Activated CD4-positive, CD25-positive, alpha-beta regulatory T cell treated with anti-CD3 and anti-CD28 coated beads, Interleukin-2, amount 50 U/mL, for 24 hours (primary cell): Measurements from ENCODE around the gene TLE1.
"Not testable (repeated sequence)": the region's sequence is repeated elsewhere in the genome, so short reads cannot be mapped to it uniquely, and the experiment has no call there.

Experiments
- ATAC-seq, 2 donors: fragments of 150-1000 bp; cut with Tn5 transposase; one replicate each; pipeline ENCODE4 v1.10.0; 2021; ENCODE audit warnings: mild to moderate bottlenecking in 1 of 2, moderate library complexity in 1 of 2

TLE1 gene

GRCh38 chr9:81621785-81622259 is 67.5 kb downstream of the TLE1 start:
- ATAC-seq = no peak

DNA sequence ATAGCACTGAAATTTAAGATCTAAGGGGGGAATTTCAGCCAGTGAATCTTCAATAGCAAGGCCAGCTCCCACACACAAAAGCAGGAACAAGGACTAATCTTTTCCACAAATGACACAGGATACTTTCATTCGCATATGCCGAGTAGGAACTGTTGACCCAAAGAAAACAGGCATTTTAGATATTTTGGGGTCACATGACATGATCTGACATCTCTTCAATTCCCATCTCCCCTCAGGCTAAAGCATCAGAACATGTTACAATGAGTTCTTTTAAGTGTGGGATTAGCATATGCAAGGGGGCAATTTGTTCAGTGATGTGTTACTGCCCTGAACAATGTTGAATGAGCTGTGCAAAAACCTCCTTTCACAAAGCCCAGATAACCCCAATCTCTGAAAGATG is 68.2 kb downstream of the TLE1 start:
- no peak for ATAC-seq

GRCh38 chr9:81620002-81620390 is 69.4 kb downstream of the TLE1 start:
- no peak for ATAC-seq

- ATAC-seq = no peak
These were observed 69.9 kb downstream of the TLE1 start for GRCh38 chr9:81619353-81620001.

DNA sequence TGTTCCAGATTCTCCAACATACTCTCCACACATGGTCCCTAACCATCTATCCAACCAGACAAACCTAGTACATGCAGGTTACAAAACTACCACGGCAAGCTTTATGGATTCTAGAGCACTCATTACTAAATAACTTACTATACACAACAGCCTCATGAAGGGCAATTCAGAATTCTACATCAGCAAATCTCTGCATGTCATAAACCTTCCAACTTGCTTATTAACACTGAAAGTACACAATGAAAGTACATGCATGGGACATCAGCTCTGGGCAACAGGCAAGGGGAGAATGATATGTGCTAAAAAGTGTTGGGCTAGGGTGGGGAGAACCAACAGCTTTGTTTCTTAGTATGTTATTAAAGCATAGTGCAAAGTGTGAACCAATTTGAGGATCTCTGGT is 70.4 kb downstream of the TLE1 start:
- ATAC-seq = no peak

- no peak for ATAC-seq
These were observed 73.2 kb downstream of the TLE1 start for GRCh38 chr9:81616141-81616540.

DNA sequence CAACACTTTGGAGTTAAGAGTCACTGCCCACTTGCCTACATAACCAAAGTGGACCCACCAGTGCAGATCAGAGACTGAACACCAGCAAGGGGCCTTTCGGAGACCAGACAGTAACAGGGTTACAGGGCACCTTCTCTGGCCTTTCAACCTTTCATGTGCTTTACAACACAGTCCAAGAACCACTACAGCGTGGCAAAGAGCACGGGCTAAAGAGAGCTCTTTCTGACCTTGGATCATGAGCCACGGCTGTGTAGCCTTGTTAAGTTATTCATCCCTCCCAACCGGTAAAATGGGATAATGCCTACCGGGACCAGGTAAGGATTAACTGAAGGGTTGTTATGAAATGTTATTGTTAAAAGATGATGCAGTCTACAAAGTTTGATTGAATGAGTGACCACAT is 75.0 kb downstream of the TLE1 start:
- no peak for ATAC-seq

GRCh38 chr9:81613002-81613812 is 76.1 kb downstream of the TLE1 start:
- no peak for ATAC-seq

DNA sequence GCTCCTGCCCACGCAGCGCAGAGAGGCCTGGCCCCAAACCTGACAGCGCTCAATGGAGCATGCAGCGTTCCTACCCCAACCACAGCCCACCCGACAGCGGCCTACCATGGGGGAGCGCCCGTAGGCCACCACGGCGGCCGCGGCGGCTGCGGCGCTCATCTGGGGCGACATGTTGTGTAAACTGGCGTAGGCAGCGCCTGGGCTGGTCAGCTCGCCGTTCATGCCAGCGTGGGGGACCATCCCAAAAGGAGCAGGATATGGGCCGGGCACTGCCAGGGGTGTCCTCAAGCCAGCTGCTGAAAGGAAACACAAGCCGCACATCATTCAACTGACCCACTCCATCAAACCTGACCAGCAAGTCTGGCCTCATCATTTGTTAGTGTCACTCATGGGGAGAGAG is 77.7 kb downstream of the TLE1 start:
- ATAC-seq = no peak

DNA sequence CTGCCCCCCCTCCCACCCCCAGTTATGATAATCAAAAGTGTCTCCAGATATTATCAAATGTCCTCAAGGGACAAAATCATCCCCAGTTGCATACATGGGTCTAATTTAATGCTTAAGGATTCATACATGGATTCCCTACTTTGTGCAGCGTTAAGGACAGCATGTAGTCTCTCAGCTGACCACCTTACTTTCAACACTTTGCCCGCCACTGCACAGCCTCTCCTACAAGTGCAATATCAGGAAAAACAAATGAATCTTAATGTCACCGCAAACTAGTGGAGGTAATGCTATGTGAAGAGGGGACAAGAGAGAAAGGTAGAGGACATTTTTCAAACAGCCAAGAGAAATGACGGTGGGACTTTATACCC is 78.6 kb downstream of the TLE1 start:
- no peak for ATAC-seq

DNA sequence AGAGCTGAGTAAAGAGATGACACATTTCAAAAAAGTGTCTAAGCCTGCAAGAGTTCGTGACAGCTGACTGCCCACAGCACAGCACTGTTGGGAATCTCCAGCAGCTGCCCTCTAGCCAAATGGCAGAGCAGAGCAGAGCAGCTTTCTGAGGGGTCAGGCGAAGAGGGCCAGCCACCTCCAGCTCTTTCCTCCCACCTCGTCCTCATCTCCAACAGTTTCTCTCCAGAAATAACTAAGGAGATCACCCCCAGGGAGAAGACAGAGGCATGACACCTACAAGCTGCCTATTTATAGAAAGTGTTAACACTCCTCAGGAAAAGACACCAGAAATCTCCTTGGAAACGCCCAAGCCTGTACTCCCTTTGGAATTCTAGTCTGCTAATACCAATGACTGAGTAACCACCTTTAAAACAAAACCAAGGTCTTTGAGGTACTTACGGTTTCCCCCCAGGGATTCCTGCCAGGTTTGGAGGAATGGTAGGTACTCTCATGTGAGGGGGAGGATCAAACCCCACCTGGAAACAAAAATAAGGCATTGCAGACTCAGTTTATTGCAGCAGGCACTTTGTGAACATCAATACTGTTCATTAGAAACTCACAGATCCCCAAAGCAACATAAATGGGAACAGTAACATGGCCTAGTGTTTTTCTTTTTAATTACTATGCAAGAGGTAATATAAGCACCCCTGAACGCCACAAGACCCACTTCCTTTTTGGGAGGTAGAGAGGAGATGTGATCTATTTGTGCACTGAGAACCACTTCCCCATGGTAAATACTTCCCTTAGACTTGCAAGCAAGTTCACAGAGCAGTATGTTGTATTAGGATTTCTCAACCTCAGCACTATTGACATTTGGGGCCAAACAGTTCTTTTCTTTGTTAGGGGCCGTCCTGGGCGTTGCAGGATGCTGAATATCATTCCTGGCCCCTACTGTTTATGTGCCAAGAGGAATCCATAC is 79.3 kb downstream of the TLE1 start:
- ATAC-seq = no peak

DNA sequence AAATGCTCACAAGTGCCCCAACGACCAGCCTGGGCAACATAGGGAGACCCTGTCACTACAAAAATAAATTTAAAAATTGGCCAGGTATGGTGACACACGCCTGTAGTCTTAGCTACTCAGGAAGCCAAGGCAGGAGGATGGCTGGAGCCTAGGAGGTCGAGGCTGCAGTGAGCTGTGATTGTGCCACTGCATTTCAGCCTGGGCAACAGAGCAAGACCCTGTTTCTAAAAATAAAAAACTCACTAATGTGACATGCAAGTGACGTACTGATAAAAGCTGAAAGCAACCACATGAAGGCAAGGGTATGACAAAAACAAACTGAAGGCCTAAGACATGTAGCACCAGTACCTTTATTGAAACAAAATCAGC is 81.1 kb downstream of the TLE1 start:
- ATAC-seq = no peak

DNA sequence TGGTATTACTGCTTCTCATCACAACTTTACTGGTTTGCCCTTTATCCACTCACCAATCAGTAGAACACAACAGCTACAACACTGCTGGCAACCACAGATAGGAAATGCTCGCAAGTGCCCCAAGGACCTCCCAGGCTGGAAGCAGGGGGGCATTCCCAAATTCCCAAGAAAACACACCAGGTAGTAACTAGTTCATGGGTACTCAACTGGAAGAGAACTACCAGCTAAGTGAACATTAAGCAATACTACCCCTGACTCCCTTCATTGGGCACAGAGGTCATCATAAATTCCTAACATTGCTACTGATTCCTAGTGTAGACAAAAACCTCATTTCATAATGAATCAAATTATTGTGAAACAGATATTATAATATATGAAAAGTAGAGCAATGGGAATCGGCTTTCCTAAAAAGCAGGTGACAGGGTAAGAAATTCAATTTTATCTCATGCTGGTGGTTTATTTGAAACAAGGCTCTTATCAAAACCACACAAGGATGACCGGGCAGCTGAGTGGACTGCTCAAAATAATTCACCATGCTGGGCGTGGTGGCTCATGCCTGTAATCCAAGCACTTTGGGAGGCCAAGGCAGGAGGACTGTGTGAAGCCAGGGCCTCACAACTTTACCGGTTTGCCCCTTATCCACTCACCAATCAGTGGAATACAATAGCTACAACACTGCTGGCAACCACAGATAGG is 81.6 kb downstream of the TLE1 start:
- ATAC-seq = no peak

DNA sequence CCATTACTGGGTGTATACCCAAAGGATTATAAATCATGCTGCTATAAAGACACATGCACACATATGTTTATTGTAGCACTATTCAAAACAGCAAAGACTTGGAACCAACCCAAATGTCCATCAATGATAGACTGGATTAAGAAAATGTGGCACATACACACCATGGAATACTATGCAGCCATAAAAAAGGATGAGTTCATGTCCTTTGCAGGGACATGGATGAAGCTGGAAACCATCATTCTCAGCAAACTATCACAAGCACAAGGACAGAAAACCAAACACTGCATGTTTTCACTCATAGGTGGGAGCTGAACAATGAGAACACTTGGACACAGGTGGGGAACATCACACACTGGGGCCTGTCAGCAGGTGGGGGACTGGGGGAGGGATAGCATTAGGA is 83.1 kb downstream of the TLE1 start:
- not testable (repeated sequence) for ATAC-seq

GRCh38 chr9:81605170-81605670 is 84.1 kb downstream of the TLE1 start:
- ATAC-seq = no peak

DNA sequence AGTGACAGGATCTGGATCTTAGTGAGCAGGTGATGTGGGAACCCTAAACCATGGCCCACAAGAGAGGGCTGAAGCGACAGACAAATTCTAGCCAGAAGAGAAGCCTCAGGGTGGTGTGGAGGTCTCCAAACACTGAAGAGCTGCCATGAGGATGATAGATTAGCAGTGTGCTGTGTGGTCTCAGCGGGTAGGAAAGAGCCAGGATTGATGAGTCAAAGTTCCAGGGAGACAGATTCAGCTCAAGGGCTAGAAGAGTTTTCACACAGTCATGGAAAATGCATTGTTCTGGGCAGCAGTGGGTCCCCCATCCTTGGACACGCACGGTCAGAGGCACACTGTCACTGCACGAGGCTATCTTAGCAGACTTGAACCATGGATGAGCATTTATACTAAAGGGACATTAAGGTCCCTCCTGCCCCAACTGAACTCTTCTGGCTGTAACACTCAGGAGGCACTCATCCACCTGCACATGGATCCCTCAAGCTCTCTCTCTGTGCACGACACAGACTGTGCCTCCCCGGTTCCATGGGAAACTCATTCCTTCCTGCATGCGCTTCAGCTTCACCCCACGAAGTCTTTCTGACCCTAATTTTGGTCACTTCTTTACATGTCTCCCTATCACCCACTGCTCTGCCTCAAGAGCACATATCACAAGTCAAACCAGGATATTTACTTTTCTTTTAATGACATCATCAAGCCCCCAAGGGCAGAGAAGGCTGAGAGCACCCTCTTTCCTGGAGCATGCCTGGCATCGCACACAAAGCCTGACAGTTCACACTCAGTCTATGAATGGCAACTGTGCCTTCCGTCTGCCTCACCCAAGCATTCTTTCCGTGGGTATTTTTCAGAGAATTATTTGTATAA is 84.8 kb downstream of the TLE1 start:
- ATAC-seq = no peak

DNA sequence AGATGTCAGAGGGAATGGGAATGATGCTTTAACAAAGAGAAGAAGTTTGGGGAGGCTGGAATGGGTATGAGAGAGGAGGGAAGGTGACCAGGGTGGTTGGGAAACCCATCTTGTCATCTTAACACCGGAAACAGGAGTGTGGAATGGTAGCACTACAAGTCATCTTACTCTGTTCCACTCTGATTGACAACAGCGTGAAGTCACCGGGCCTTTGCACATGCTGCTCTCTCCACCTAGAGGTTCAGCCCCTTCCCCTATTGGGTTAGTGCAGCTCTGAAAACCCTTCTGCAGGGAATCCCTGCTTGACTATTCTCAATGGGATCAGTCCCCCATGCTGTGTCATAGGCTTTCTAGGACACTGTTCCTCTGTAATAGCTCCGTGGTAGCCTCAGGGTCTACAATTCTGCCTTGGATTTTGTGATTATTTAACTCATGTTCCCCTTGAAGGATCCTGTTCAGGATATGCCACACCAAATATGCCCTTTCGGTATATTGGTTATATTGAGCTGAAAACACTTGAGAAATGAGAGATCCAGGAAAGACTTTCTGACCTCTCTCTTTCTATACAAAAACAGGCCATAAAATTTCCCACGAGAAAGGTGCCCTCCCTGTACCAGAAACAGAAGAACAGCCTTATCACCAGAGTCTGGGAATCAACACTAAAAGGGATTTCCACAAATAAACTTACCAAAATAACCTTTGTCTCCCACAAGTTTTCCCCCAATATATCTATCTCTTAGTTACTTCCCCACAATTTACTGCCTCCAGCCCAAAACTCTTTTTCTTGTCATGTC is 86.3 kb downstream of the TLE1 start:
- ATAC-seq = no peak

DNA sequence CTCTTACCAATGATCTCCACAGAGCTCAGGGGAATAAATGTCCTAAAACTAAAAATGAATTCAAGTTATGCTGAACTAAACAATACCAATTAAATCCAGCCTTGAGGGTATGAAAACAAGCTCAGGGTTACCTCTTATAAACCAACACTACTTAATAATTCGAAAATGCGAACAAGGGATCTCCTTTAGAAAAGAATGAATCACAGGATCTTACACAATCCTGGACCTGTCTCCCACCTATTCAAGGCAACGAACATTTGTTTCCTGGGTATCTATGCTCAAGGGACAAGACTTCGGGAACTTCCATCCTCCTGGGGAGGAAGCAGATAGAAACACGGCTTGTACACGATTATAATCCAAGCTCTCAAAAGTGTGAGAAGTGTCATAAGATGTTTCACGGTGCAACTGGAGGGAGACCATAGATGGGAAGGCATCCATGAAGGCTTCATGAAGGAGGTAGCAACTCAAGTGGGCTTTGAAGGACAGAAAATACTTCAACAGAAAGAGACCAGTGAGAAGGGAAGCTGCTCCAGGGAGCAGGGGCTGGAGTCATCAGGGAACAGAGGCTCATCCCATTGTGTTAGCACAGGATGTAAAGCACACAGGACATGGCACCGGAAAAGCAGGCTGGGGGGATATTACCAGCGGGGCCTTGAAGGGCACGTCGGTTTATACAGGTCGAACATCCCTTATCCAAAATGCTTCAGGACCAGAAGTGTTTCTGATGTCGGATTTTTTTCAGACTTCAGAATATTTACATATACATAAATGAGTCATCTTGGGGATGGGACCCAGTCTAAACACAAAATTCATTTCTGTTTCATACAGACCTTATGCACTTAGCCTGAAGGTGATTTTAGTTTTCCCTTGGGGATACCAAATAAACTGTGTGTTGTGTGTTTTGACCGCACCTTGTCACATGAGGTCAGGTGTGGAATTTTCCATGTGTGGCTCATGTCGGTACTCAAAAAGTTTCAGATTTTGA is 87.4 kb downstream of the TLE1 start:
- no peak for ATAC-seq

DNA sequence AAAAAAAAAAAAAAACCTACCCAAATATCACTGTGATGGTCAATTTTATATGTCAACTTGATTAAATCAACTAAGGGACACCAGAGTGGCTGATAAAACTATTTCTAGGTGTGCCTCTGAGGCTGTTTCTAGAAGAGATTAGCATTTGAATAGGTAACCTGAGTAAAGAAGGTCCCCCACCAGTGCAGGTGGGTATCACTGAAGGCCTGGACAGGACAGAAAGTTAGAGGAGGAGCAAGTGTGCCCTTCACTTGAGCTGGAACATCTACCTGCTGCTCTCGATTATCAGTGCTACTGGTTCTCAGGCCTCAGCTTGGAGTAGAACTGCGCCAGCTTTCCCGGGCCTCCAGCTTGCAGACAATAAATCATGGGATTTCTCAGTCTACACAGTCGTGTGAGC is 88.7 kb downstream of the TLE1 start:
- no peak for ATAC-seq
